NK-92 (cell line): ENCODE measurements around the gene FN3KRP.
"Not testable (repeated sequence)": the region's sequence is repeated elsewhere in the genome, so short reads cannot be mapped to it uniquely, and the experiment has no call there.

Experiments
- DNase-seq: peaks from one replicate; lab custom pipeline; 2025; ENCODE audit not compliant: unreplicated experiment; lab: John Stamatoyannopoulos, UW

The FN3KRP gene

GRCh38 chr17:82740906-82741759 is 24.6 kb downstream of the FN3KRP start:
- no peak for DNase-seq

- no peak for DNase-seq
These were observed 27.1 kb downstream of the FN3KRP start for GRCh38 chr17:82743344-82744219.

GRCh38 chr17:82744736-82745135 is 28.2 kb downstream of the FN3KRP start:
- not testable (repeated sequence) for DNase-seq

GRCh38 chr17:82745524-82745923 is 29.0 kb downstream of the FN3KRP start:
- DNase-seq: no peak

- no peak for DNase-seq
These were observed 32.2 kb downstream of the FN3KRP start for GRCh38 chr17:82748756-82749155.

- DNase-seq: no peak
These were observed 33.9 kb downstream of the FN3KRP start for GRCh38 chr17:82750241-82750908.

GRCh38 chr17:82751171-82751570 is 34.7 kb downstream of the FN3KRP start:
- DNase-seq: no peak

- DNase-seq: peak; percentile 52
These were observed 35.3 kb downstream of the FN3KRP start, which contains the start of gene TBCD for GRCh38 chr17:82751571-82752370. Gene TBCD, plus strand, starts transcription at chr17:82752065. Its CDS starts 129 bp downstream, at chr17:82752194.

- no peak for DNase-seq
These were observed 36.1 kb downstream of the FN3KRP start for GRCh38 chr17:82752371-82753200.

GRCh38 chr17:82753201-82753464 is 36.6 kb downstream of the FN3KRP start:
- DNase-seq: no peak

GRCh38 chr17:82754297-82755208 is 38.0 kb downstream of the FN3KRP start:
- DNase-seq: no peak

- no peak for DNase-seq
These were observed 39.7 kb downstream of the FN3KRP start for GRCh38 chr17:82756166-82756565.

- DNase-seq: no peak
These were observed 48.9 kb downstream of the FN3KRP start for GRCh38 chr17:82765371-82765770.

- DNase-seq: no peak
These were observed 50.7 kb downstream of the FN3KRP start for GRCh38 chr17:82767041-82767754.

- DNase-seq: no peak
These were observed 52.5 kb downstream of the FN3KRP start for GRCh38 chr17:82769041-82769440.

GRCh38 chr17:82772026-82772425 is 55.5 kb downstream of the FN3KRP start:
- DNase-seq: no peak

- DNase-seq: not testable (repeated sequence)
These were observed 58.0 kb downstream of the FN3KRP start for GRCh38 chr17:82774456-82774855.
